Nephron progenitor cell (in vitro differentiated cells): ENCODE results near the gene PSPN.
"Not testable (repeated sequence)": the region's sequence is repeated elsewhere in the genome, so short reads cannot be mapped to it uniquely, and the experiment has no call there.

Source experiments
- DNase-seq: peaks from one replicate; pipeline ENCODE4 v3.0.0; 2021
- H3K27ac Mint-ChIP-seq: 2 replicates; pipeline ENCODE4 v1.8.0; 2021; ENCODE audit warnings: mild to moderate bottlenecking, moderate library complexity, mixed read lengths
- H3K27me3 Mint-ChIP-seq: 2 replicates; pipeline ENCODE4 v1.8.0; 2021; ENCODE audit warnings: mild to moderate bottlenecking, low read depth, mixed read lengths; ENCODE audit not compliant: poor library complexity
- H3K36me3 Mint-ChIP-seq: 2 replicates; pipeline ENCODE4 v1.8.0; 2021; ENCODE audit warnings: low read depth, mixed read lengths
- H3K4me1 Mint-ChIP-seq: 2 replicates; pipeline ENCODE4 v1.8.0; 2021; ENCODE audit warnings: mixed read lengths
- H3K4me3 Mint-ChIP-seq: 2 replicates; pipeline ENCODE4 v1.8.0; 2021; ENCODE audit warnings: mild to moderate bottlenecking, moderate library complexity, mixed read lengths
- H3K9me3 Mint-ChIP-seq: 2 replicates; pipeline ENCODE4 v1.8.0; 2021; ENCODE audit warnings: mild to moderate bottlenecking, moderate library complexity, mixed read lengths
- TF ChIP-seq, protein P1 (sequence below): fragments of 200-600 bp; sonication (generic); IDR thresholded peaks from 2 replicates; pipeline ENCODE4 v1.5.0; 2021; ENCODE audit warnings: antibody characterized with exemption

Gene PSPN

DNA sequence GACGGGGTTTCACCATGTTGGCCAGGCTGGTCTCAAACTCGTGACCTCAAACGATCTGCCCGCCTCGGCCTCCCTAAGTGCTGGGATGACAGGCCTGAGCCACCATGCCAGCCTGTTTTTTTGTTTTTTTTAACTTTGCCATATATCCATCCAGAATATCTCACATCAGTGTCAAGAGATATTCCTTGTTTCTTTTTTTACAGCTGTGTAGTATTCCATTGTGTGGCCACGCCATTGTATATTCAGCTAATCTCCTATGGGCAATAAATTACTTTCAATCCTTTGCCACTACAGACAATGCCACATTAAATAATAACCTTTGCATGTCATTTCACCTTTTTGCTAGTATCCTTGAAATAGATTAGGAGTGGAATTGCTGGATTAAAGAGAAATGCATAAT lies 33.6 kb upstream of the PSPN start:
- TF ChIP-seq, protein P1, sequence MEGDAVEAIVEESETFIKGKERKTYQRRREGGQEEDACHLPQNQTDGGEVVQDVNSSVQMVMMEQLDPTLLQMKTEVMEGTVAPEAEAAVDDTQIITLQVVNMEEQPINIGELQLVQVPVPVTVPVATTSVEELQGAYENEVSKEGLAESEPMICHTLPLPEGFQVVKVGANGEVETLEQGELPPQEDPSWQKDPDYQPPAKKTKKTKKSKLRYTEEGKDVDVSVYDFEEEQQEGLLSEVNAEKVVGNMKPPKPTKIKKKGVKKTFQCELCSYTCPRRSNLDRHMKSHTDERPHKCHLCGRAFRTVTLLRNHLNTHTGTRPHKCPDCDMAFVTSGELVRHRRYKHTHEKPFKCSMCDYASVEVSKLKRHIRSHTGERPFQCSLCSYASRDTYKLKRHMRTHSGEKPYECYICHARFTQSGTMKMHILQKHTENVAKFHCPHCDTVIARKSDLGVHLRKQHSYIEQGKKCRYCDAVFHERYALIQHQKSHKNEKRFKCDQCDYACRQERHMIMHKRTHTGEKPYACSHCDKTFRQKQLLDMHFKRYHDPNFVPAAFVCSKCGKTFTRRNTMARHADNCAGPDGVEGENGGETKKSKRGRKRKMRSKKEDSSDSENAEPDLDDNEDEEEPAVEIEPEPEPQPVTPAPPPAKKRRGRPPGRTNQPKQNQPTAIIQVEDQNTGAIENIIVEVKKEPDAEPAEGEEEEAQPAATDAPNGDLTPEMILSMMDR, result no peak
- H3K4me3 Mint-ChIP-seq, result no peak overlapping the region

DNA sequence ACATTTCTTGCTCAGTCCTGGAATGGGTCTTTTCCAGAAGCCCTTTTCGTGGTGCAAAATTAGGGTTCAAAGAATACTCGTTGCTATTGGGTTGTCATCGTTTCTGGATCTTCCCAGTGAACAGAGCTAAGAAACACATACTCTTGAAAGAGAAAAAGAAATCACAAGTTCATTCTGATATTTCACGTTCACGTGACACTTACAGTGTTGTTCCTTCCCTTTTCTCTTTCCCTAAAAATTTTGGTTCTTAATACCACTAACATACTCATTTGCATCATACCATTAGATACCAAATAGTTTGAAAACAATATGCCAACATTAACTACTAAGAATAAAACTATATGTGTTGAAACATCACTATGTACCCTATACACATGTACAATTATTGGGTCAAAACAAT lies 30.7 kb upstream of the PSPN start:
- no peak overlapping the region for H3K4me3 Mint-ChIP-seq
- no peaks in the 10 kb centered on the region for H3K9me3 Mint-ChIP-seq
- TF ChIP-seq, protein P1, result no peak

More for the DNA sequence above, 33.6 kb upstream of the PSPN start:
- Mint-ChIP-seq H3K27ac (no peak overlapping the region), H3K4me1 (peaks cover 7% of the 10 kb centered on the region), H3K27me3 (no peaks in the 10 kb centered on the region), H3K36me3 (peaks cover 7% of the 10 kb centered on the region), H3K9me3 (no peaks in the 10 kb centered on the region)
- DNase-seq, result no peak

DNA sequence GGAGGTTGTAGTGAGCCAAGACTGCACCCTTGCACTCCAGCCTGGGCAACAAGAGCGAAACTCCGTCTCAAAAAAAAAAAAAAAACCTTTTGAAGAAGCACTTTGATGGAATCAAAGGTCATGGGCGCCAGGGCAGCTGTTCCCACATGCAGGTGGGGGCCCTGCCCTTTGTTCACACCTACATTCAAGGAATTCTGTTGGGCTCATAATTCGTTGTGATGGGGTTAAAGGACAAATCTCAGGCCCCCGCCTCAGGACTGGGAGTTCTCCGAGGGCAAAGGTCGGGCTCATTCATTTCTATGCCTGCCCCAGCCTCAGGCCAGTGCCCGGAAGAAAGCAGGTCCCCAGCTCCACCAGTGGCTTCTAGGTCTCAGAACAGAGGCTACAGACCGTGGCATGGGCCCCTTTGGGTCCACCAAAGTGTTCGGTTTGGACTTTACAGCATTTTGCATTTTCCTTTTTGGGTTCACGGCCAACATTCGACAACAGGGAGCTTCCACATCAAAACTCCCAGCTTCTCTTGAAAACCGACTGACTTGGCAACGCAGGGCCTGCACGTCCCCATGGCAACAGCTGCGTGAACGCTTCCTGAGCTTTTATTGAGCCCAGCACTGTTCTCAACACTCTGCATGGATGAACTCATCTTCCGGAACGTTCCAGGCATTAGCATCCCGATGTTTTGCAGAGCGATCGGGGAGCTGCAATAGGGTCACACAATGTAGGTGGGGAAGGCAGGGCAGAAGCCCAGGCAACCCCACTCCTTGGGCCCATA lies 27.3 kb upstream of the PSPN start:
- peak overlapping the region; percentile 77 for H3K27ac Mint-ChIP-seq

More for the DNA sequence above, 30.7 kb upstream of the PSPN start:
- Mint-ChIP-seq H3K4me1 (peaks cover 20% of the 10 kb centered on the region), H3K36me3 (no peaks in the 10 kb centered on the region), H3K27ac (no peak overlapping the region), H3K27me3 (no peaks in the 10 kb centered on the region)
- no peak for DNase-seq

DNA sequence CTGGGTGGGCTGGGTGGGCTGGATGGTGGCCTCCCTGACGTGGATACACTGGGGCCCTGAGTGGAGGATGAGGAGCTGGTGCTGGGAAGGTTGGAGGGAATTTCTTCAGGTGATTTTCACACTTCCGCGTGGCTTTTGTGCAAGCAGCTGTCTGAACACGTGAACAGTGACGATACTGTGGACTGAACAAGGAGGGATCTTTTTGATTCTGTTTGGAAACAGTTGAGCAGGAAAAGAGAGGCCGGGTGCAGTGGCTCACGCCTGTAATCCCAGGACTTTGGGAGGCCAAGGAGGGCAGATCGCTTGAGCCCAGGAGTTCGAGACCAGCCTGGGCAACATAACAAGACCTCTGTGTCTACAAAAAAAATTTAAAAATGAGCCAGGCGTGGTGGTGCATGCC lies 26.3 kb upstream of the PSPN start:
- Mint-ChIP-seq H3K27ac (peak overlapping the region; percentile 97), H3K36me3 (no peaks in the 10 kb centered on the region), H3K4me3 (no peak overlapping the region), H3K4me1 (peaks cover 24% of the 10 kb centered on the region), H3K9me3 (no peaks in the 10 kb centered on the region), H3K27me3 (no peaks in the 10 kb centered on the region)
- TF ChIP-seq, protein P1, result no peak
- no peak for DNase-seq

More for the DNA sequence above, 27.3 kb upstream of the PSPN start:
- H3K4me3 Mint-ChIP-seq, result no peak overlapping the region
- no peaks in the 10 kb centered on the region for H3K9me3 Mint-ChIP-seq
- peaks cover 24% of the 10 kb centered on the region for H3K4me1 Mint-ChIP-seq
- TF ChIP-seq, protein P1, result no peak
- no peaks in the 10 kb centered on the region for H3K27me3 Mint-ChIP-seq
- H3K36me3 Mint-ChIP-seq, result no peaks in the 10 kb centered on the region
- peak; percentile 27 for DNase-seq

DNA sequence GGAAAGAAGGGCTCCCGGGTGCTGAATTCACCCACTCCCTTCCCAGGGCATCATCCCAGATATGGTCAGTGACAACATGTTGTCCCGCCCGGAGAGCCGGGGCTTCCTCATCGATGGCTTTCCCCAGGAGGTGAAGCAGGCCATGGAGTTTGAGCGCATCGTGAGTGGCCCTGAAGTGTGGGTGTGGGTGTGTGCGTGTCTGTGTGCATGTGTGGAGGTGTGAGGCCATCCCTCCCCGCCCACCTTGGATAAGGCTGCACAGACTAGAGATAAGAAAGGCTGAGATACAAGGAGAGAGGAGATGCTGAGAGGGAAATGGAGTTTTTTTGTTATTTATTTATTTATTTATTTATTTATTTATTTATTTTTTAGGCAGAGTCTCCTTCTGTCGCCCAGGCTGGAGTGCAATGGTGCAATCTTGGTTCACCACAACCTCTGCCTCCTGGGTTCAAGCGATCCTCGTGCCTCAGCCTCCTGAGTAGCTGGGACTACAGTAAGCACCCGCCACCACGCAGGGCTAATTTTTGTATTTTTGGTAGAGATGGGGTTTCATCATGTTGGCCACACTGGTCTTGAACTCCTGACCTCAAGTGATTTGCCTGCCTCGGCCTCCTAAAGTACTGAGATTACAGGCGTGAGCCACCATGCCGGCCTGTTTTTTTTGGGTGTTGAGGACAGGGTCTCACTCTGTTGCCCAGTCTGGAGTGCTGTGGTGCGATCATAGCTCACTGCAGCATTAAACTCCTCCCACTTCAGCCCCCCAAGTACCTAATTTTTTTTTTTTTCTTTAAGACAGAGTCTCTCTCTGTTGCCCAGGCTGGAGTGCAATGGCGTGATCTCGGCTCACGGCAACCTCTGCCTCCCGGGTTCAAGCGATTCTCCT lies 24.6 kb upstream of the PSPN start:
- peak overlapping the region; percentile 61 for H3K27ac Mint-ChIP-seq
- H3K4me1 Mint-ChIP-seq, result peaks cover 24% of the 10 kb centered on the region

DNA sequence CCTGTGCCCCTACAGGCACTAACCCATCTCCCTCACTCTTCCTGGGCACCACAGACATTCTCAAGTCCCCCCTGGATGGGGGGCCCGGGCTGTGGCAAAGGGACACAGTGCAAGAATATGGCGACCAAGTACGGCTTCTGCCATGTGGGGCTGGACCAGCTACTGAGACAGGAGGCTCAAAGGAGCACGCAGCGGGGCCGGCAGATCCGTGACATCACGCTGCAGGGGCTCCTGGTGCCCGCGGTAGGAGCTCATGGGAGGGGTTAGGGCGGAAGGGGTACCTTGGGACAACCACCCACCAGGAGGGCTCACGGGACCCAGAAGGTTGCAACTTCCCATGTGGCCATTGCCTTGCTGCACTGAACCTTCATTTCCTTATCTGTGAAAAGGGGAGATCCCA lies 20.6 kb upstream of the PSPN start:
- no peak overlapping the region for H3K4me3 Mint-ChIP-seq
- H3K9me3 Mint-ChIP-seq, result no peaks in the 10 kb centered on the region
- DNase-seq, result no peak
- peaks cover 31% of the 10 kb centered on the region for H3K4me1 Mint-ChIP-seq
- peaks cover 4% of the 10 kb centered on the region for H3K36me3 Mint-ChIP-seq
- H3K27ac Mint-ChIP-seq, result no peak overlapping the region
- TF ChIP-seq, protein P1, result no peak
- no peaks in the 10 kb centered on the region for H3K27me3 Mint-ChIP-seq

More for the DNA sequence above, 24.6 kb upstream of the PSPN start:
- H3K27me3 Mint-ChIP-seq, H3K4me3 Mint-ChIP-seq, H3K36me3 Mint-ChIP-seq, H3K9me3 Mint-ChIP-seq, DNase-seq: not testable (repeated sequence)
